ENCODE data around the gene CNNM1.

GRCh38 chr10:99430116-99430450 lies 100.9 kb downstream of the CNNM1 start:
- TF ChIP-seq POLR2A (IDR thresholded peaks at IDR 0.05; ENCODE audit: low read length) (no peak), GATA1 (IDR thresholded peaks at IDR 0.05; ENCODE audit: low read depth, low read length) (no peak)

Data from erythroblast (primary cell).